ENCODE results near the gene DRD3. TPM values are rescaled to one million over a fixed set of nuclear protein-coding genes. Genes with fewer than 3 reads are reported as not detected.

DRD3 gene
- not detected in 2 replicates for polyA plus RNA-seq (2014; cell fraction: cytosol; rRNA removed)
- polyA plus RNA-seq (2014; cell fraction: nucleus; rRNA removed) = not detected in 2 replicates

DNA sequence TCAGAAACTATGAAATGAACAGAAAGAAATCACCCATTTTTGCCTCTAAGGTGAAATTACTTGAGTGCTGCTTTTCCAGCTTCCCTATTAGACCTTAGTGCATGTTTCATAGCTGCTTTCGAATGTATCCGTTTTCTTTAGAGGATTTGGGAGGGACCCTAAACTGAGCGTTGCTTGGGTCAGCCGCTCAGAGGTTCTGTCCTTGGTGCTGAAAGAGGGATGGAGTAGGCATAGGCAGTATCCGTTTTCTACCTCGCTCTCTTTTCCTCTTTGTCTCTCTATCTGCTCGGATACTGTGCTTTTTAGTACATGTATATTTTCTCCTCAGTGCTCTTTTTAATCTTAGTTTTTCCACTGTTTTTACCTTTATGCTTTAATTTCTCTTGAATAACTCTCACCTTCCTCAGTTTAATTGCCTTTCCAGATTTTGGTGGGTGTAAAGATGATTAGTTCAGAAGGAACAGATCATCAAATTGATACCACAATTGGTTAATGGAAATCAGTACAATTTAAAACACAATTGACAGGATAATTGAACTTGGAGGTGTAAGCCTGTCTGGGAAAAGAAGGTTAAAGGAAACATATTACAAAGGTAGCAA lies at the start of gene DRD3:
Gene DRD3 (minus strand): TSS at position 283 of the 599 bp plus-strand sequence. CDS start 7,060 bp downstream, outside the sequence.
- peak; percentile 17 for DNase-seq (ENCODE audit: low spot score)

- DNase-seq (ENCODE audit: low spot score) = no peak
These were observed 48.2 kb upstream of the DRD3 start for GRCh38 chr3:114227076-114227475.

DNA sequence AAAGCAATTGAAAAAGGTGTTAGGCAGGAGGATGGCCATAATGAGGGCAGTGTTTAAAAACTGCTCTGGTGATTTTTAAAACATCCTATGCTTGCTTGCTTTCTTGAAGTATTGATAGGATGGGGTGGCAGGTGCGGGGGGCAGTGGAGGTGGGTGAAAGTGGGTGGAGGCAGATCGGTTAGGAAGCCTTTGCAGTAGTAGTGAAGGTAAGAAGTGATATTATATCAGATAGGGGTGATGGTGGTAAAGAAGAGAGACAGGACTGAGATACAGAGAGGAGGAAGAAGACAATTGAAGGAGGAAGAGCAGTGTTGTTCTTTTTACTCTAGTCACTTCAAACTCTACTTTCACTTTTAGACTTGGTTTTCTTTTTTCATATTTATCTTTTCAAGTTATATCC lies 47.5 kb upstream of the DRD3 start:
- DNase-seq (ENCODE audit: low spot score) = no peak

- no peak for DNase-seq (ENCODE audit: low spot score)
These were observed 44.3 kb upstream of the DRD3 start for GRCh38 chr3:114223143-114223542.

DNA sequence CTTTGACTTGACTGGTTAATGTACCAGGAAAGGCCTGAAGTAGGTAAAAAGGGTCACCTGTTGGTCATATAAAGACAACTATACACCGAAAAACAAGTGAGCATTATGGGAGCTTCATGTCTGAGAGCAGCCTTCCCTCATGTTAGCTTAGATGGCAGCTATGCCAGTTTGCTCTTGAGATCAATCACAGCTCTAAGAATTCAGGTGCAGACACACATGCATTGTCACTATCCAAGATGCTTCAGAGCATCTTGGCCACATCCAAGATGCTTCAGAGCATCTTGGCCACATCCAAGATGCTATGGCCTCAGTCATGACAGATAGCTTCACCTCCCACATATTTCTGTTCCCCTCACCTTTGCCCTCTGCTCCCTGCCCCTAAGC lies 43.0 kb upstream of the DRD3 start:
- no peak for DNase-seq (ENCODE audit: low spot score)

GRCh38 chr3:114221165-114221880 lies 42.5 kb upstream of the DRD3 start:
- DNase-seq (ENCODE audit: low spot score) = no peak

DNA sequence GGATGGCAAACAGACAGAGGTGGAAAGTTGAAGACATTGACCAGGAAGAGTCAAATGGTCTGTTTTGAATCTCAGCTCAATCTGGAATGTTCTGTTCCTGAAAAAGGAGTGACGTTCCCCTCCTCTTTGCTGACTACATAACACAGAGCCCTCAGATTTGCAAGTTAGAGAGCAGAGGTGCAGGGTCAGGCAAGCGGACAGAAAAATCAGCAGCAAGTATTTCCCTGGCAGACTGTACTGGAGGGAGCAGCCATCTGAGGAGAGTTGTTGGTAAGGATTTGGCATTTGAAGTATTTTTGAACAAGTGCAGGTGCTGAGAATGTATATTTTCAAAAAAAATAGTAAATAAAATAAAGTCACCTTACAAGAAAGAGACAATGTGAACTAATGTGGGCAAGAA lies 40.9 kb upstream of the DRD3 start:
- no peak for DNase-seq (ENCODE audit: low spot score)

- no peak for DNase-seq (ENCODE audit: low spot score)
These were observed 39.8 kb upstream of the DRD3 start for GRCh38 chr3:114218578-114219185.

GRCh38 chr3:114218006-114218405 lies 39.2 kb upstream of the DRD3 start:
- DNase-seq (ENCODE audit: low spot score) = no peak

DNA sequence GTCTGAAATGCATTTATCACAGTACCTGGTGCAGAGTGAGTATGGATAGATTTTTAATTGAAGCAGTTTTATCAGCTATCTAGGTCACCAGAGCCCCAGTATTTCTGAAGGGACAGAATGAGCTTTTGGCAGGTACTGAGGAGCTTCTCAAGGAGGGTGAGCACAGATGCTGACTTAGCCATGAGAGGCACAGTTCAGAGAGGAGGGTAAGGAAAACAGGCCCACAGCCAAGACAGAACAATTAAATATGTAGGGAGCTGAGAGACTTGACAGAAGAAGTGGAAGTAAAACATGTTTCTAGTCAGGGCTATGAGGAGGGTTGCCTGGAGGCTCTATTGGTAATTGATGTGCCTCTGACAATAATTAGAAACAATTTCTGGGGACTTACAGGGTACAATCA lies 38.4 kb upstream of the DRD3 start:
- no peak for DNase-seq (ENCODE audit: low spot score)

DNA sequence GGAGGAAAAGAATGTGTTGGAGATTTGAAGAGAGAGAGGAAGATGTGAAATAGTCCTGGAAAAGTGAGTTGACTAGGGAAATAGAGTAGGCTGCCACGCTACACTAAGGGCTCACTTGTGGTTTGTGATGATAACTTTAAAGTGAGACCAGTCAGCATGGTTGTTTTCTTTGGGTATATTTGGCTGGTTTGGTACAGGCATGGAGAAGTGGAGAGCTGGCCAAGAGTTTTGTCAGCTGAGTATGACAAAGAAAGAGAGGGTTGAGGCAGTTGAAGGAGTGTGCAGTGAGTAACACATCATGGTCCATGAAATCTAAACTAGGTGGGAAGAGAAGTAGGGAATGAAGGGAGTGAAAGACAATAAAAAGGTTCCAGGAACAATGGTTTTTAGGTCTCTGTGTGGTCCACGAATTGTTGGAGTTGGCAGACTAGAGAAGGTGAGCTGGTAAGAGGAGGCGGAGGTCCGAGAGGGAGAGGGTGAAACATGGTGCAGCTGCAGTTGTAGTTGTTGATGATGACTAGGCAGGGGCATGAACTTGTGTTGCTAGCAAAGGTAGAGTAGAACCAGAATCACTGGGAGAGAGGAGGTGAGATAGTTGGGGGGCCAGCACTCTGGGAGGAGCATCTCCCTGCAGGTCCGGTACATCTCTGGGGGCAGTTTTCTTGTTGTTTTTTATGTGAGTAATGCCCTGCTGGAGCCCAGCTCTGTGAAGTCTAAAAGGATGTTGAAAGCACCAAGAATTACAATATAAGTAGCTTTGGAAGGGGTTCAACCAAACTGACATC lies 37.5 kb upstream of the DRD3 start:
- DNase-seq (ENCODE audit: low spot score) = no peak

- no peak for DNase-seq (ENCODE audit: low spot score)
These were observed 35.9 kb upstream of the DRD3 start for GRCh38 chr3:114214542-114215341.

GRCh38 chr3:114213627-114214541 lies 35.0 kb upstream of the DRD3 start:
- DNase-seq (ENCODE audit: low spot score) = peak; percentile 33

DNA sequence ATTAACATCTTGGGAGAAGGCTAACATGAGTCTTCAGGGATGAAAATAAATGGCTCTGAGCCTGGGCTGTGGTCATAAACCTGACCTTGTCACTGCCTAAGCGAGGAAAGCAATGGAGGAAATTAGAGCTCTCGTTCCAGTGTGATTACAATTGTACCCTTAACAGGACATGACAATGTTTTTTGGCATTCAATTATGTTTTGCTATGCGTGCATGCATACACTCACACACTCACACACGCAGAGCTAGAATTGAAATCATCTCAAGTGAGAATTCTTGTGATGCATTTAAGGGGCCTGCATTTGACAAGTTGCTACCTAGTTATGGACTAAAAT lies 34.4 kb upstream of the DRD3 start:
- DNase-seq (ENCODE audit: low spot score) = no peak

GRCh38 chr3:114212646-114213045 lies 33.8 kb upstream of the DRD3 start:
- no peak for DNase-seq (ENCODE audit: low spot score)

DNA sequence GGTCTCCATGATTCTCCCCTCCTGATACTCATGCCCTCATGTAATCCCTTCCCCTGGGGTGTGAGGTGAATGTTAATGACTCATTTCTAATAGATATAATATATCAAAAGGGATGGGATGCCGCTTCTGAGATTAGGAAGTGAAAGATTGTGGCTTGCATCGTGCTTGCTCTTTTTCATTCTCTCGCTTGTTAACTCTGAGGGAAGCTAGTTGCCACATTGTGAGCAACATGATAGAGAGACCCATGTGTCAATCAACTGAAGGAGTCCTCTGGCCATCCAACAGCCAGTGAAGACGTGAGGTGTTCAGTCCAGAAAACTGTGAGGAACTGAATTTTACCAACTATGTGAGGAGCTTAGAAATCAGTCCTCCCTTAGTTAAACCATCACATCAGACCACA lies 28.9 kb upstream of the DRD3 start:
- no peak for DNase-seq (ENCODE audit: low spot score)

- no peak for DNase-seq (ENCODE audit: low spot score)
These were observed 27.5 kb upstream of the DRD3 start for GRCh38 chr3:114206342-114206741.

DNA sequence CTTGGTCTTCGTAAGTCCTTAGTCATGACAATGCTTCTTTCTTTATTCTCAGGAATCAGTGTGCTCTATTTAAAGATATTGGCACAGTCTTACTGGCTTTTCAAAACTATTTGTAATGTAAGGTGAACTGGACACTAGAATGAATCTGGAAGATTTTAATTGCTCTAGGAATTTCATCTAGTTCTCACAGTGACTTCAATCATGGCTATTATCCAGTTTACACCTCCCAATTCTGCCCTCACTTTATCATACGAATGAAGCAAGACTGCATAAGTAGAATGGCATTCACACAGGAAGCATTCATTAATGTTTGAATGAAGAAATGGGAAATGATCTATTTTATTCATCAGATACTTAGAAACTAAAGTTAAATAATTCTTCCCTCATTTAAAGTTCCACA lies 26.7 kb upstream of the DRD3 start:
- no peak for DNase-seq (ENCODE audit: low spot score)

- DNase-seq (ENCODE audit: low spot score) = no peak
These were observed 15.9 kb upstream of the DRD3 start for GRCh38 chr3:114194750-114195149.

DNA sequence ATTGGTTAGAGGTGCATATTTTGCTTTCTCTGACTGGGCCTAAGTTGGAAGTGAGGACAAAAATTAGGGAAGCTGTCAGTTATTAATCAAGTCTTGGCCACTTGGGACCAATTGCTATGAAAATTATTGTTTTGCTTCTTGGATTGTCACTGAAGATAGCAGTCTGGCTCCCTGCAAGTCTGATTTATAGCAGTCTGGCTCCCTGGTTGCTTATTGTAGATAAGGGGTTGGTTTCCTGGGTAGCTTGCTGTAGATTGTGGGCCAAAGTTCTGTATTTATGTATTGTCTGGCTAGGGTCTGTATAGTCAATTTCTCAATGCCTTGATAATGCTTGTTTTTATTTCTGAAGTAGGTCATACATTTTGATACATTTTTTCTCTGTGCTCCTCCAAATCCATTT lies 13.3 kb upstream of the DRD3 start:
- DNase-seq (ENCODE audit: low spot score) = no peak
